Left forelimb (tissue), 1 donor: ENCODE results near the gene KLHL1.

Experiments used
- DNase-seq: peaks from one replicate; pipeline ENCODE4 v3.0.0-alpha.2; 2018; ENCODE audit warnings: low spot score

KLHL1 gene

DNA sequence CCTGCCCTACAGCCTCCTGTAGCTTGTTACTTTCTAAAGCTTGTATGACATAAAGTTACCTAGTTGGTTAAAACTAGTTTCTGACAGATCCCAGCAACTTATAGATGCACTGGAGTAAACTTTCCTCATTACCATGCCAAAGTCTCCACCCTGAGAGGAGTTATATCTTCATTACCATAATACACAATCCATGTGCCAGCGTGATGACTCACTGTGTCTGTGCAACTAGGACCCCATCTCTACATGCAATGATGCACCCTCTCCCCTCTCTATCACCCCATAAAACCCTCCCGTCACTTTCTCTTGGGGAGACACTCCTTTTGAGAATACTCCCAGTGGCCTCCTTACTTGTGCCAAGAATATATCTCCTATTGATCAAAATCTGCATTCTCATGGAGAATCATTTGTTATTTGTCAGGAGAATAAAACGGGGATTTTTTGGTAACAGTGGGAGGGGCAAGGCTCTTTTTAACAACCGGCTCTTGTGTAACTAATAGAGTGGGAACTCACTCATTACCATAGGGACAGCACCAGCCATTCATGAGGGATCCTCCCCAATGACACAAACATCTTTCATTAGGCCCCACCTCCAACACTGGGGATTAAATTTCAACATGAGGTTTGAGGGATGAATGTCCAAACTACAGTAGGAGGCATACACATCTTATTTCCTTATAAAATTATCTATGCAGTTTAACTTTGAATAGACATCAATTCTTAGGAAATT is 235.8 kb downstream of the KLHL1 start:
- no peak for DNase-seq

DNA sequence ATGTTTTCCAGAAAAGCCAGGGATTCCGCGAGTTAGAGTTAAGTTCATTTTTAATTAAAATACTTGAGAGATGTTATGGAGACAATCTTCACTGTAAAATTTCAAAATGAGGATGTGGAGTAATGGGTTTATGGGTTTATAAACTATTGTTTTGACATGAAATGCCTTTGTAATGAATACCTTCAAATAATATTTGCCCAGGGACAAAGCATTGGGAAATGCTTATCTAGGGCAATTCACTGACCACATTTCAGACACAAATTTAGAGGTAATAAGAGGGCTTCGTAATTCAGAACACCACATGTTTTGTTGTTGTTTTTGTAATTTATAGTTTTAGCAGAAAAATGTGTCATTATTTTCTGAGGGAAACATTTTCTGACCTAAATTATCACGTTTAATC is 241.7 kb downstream of the KLHL1 start:
- no peak for DNase-seq

DNA sequence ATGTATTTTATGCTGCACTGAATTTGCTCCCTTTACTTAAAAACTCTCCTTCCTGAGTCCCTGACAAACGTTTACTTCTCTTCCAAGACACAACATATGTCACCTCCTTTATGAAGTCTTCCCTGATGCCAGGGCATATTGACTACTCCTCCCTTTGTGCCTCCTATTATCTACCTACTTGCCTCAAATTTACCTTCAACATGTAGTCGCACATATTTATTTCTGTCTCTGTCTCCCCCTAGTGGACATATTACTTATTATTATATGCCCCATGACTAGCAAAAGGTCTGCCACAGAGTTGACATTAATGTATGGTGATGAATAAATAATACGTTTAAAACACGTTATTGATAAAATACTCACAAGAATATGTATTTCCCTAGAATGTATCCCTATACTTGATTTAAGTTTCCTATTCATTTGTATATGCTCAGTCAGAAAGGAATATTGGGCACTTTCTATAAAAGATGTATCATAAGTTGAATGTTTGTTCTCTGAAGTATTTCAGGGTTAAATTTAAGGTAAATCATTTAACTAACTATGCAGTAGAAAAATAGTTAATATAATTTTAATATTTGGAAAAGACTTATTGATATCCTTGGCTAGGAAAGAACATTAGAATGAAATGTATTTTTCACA is 250.9 kb downstream of the KLHL1 start:
- no peak for DNase-seq

DNA sequence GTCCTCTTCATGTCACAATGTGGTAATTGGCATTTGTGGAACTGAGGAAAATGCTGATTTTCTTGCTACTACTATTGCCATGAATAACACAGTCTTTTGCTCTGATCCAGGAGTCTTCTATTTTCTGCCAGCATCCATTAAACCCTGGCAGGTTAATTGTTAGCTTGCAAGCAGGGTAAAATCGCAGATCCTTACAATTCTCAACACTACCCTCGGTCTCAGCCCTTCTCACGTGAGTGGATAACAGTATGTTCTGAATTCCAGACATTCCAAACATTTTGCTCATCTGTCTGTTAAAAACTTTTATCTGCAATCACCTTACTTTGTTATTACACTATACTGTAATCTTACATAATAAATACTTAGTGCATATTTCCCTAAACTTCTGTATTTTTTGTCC is 251.9 kb downstream of the KLHL1 start:
- DNase-seq, result no peak

DNA sequence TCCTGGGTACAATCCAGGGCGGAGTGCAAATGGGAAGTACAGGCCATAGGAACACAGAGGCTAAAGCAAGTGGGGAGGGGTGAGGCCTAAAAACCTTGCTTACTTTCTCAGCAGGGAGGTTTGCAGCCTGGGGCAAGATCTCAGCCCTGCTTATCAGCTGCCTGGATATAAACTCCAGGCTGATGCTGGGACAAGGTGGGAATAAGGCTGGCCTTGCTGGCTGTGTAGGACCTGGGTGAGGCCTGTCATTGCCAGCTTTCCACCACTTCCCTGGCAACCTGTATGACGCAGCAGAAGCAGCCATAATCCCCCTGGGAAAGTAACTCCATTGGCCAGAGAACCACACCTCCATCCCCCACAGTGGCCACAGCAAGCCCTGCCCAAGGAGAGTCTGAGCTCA is 279.7 kb downstream of the KLHL1 start:
- DNase-seq, result no peak

DNA sequence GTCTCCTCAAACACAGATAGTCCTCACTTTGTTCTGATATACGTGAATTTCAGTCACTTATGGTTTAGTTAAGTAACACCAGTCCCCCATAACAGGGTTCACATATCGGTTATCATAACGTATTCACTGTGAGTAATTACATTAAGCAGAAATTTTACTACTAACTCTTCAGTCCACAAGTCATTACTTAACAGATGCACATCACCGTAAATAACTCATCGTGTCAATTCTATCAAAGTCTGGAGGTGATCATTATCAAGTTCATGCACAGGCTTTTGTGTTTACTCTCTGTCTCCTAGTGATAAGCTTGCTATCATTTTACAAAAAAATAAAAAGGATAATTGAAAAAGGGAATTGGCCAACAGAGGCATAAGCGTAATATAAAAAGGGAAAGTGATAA is 288.1 kb downstream of the KLHL1 start:
- no peak for DNase-seq

DNA sequence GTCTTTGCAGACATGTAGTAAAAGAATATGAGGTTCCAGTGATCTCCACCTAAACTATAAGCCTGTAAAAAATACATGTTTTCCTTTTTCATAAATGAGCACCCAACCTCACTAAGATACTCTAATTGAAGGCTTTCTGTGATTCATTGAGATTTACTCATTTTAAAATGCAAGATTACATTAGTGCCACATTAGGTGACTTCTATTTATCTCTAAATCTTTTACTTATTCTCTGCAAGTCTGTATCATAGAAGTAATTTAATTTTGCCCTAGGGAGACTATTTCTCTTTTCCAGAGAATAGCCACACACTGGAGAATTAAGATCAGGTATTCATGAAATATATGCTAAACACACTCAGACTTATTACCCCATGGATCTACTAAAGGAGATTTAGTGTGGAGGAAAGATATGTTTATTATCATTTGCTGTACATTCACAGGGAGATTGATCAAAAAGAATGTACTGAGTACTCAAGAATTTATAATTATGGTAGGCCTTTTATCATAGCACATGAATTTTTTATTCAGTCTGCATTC is 290.9 kb downstream of the KLHL1 start:
- no peak for DNase-seq

DNA sequence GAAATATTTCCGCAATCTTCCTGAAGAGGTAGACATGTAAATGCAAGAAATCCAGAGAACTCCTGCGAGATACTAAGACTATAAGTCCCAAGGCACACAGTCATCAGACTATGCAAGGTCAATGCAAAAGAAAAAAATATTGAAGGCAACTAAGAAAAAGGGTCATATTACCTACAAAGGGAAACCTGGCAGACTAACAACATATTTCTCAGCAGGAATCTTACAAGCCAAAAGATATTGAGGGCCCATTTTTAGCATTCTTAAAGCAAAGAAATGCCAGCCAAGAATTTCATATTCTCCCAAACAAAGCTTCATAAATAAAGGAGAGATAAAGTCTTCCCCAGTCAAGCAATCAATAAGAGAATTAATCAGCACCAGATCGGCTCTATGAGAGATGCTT is 299.1 kb downstream of the KLHL1 start:
- DNase-seq, result no peak

DNA sequence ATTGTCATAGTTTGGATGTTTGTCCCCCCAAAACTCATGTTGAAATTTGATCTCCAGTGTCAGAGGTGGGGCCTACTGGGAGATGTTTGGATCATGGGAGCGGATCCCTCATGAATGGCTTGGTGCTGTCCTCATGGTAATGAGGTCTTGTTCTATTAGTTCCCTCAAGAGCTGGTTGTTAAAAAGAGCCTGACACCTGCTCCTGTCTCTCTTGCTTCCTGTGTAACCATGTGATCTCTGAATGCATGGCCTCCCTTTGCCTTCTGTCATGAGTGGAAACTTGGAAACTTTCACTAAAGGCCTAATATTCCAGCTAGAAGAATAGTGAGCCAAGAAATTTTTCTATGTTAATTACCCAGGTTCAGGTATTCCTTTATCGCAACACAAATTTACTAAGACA is 312.0 kb downstream of the KLHL1 start:
- DNase-seq, result no peak

DNA sequence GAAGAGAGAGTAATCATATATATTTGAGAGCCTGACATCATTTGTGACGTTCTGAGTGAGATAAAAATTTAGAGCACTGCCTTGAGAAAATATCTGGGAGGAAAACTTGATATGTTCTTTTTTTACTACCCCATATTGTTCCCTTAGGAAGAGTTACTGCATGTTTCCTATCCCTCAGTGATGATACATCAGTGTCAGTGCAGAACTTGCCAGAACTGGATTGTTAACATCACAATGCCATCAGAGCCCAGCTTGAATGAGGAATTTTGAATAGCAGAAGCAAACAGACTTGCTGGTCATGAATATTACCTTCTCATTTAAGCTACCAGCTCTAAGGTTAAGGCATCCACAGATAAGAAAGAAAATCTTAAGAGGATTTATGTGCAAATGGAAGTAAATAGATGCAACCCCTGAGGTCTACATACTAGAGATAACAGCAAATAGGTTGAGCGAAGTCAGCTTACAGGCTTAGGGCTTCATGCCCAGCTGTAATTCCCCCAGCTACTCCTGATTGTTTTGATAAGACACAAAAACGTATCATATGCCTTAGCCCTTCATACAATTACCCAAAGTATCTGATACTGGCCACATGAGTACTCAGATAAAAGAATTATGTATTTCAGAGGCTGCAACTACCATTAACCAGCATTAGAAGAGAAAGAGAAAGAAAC is 314.3 kb downstream of the KLHL1 start:
- DNase-seq, result no peak

DNA sequence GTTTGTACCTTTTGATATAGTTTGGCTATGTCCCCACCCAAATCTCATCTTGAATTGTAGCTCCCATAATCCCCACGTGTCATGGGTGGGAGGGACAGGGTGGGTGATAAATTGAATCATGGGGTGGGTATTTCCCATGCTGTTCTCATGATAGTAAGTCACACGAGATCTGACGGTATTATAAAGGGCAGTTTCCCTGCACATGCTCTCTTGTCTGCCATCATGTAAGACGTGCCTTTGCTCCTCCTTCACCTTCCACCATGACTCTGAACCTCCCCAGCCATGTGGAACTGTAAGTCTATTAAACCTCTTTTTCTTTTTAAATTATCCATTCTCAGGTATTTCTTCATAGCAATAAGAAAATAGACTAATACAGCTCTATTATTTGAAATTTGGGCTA is 331.3 kb downstream of the KLHL1 start:
- DNase-seq, result no peak

DNA sequence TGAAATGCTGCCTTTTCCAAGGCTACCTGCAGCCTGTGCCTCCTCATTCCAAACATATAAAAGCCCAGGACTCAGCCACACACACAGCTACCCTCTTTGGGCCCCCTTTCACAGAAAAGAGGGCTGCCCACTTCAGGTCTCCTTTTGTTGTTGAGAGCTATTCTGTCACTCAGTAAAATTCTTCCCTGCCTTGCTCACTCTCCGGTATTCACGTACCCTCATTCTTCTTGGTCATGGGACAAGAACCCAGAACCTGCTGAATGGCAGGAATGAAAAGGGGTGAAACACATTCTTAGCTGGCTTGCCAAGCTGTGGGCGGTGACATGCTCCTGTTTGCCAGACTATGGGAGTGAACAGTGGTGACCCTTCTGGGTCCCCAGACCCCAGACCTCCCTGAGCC is 338.6 kb downstream of the KLHL1 start:
- no peak for DNase-seq

DNA sequence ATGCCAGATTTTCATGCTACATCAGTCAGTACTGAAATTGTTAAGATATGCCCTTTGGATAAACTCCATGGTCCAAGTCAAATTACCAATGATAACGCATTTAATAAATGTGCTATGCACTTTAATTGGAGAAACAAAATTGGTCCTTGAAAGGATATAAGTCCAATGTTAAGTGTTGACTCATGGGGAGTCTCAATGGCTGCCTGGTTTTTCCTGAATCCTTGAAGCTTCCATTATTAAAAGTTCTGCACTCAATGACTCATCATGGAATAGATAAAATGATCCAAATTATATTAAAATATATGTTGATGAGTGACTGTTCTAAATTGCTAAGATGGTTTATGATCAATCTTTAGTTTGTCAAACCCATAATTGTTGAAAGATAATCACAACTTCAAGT is 346.7 kb downstream of the KLHL1 start:
- DNase-seq, result no peak

DNA sequence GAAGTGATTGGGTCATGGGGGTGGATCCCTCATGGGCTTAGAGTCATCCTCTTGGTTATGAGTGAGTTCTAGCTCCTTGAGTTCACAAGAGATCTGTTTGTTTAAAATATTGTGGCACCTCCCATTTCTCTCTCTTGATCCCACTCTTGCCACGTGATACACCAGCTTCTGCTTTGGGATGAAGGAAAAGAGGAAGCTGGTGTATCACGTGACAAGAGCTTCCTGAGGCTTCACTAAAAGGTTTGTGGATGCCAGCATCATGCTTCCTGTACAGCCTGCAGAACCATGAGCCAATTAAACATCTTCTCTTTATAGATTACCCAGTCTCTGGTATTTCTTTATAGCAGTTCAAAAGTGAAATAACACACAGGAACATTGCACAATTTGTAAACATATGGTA is 353.2 kb downstream of the KLHL1 start:
- no peak for DNase-seq

DNA sequence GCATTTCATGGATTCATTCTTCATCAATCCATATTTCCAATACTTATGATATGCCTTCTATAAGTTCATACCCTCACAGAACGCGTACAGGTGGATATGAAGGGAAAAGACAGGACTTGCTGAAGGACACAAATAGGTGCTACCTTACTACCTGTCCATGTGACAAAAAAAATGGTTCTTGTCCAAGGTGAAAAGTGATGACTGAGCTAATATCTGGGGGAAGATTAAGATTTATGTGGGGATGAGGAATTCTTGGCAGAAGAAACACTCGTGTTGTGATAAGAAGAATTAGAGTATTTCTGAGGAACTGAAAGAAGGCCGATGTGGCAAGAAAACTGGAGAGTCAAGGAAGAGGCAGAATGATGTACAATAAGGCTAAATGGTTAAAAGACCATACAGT is 357.0 kb downstream of the KLHL1 start:
- no peak for DNase-seq

DNA sequence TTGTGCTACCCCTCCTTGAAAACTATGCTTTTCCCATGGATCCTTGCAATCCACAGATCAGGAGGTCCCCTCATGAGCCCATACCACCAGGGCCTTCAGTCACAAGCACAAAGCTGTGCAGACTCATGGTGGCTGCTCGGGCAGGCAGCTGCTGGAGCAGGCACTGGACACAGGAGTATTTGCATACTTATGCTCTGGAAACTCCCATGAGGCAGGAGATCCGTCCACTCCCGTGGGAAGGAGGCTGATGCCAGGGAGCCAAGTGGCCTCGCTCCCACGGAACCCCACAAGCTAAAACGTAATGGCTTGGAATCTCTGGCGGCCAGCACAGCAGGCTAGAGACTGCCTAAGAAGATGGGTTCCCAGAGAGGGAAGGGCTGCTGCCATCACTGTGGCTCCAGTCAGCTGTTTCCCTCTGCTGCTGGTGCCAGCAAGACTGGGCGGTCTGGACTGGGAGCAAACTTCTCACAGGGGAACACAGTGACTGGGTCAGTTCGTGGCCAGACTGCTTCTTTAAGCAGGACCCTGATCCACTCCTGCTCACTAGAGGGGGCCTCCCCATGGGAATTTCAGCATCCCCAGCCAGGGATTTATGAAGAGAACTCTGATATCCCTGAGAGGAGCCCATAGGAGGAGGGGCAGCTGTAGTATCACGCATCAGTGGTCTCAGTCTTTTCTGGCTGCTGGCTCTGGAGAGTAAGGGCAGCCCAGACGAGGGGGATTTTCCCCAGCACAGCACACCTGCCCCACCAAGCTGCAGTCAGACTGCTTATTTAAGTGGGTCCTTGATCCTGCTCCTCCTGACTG is 370.9 kb downstream of the KLHL1 start:
- no peak for DNase-seq

DNA sequence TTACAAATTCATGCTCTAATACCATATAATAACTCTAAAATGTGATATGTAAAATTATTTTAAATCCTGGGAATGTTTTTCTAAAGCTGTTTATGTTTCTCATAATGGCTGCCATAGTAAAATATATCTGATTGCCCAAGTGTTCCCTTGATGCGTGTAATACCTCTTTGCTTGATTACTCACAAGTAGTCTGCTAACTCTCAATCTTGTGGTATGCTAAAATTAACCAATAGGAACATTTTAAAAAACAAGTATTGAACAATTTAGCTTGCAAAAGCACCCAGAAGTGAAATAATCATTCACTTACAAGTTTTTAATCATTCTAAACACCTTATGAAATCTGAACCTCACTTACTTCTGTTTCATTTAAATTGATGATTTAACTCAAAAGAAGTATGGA is 386.6 kb downstream of the KLHL1 start:
- DNase-seq, result no peak

DNA sequence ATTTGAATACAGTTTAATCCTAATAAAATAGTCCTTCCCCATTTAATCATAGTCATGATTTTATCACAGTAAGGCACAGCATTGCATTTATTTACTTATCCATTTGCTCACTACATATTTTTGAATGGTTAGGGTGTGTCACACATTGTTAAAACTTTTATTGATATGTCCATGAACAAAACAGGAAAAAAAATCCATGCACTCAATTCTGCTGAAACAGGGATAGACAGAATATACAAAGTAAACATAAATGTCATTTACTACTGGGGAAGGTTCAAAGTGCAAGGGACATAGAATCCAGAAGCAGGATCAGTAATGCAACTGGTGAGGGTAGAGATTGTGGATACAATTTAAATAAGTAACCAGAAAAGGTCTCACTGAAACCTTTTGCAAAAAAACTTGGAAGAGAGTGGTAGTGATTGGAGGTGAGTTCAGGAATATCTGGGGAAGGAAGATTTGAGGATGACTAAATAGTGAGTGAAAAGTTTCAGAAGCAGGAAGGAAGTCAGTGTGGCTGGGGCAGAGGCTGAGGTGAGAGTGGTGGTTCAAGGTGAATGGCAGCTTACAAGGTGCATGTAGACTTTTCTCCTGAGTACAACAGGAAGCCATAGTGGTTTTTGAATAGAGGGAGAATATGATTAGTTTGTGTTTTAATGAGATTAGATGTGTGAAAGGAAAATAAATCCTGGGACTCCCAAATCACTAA is 387.8 kb downstream of the KLHL1 start:
- DNase-seq, result no peak

DNA sequence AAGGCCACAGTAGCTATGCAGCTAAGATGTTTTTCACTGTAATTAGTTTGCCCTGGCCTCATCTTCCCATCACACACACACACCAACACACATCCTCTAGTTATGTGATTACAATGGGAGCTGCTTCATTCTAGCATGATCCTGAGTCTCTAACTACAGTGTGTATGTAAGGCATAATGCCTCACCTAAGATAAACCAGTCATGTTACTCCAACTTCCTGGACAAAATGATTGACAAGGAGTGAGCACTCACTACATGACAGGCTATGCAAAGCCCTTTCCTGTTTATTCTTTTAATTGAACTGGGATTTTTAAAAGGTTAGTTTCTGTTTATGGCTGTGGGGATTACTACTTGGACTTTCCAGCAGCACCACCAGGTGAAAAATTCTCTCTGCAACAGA is 401.4 kb downstream of the KLHL1 start:
- no peak for DNase-seq

DNA sequence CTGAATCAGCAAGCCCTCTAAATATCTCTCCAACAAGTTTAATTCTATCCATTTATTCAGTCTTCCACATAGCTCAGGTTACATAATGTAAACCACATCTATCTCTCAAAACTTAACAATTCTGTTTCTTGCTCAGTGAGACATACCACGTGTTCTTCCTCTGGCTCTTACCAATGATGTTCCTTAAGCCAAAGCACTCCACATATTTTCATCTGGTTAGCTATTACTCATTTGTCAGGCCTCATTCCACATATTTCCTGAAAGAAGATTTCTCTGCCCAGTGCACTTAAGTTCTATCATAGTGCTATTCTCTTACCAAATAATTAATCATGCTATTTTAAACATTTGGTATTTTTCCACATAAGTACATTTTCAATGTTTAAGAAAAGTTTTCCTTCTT is 403.9 kb downstream of the KLHL1 start:
- DNase-seq, result no peak

DNA sequence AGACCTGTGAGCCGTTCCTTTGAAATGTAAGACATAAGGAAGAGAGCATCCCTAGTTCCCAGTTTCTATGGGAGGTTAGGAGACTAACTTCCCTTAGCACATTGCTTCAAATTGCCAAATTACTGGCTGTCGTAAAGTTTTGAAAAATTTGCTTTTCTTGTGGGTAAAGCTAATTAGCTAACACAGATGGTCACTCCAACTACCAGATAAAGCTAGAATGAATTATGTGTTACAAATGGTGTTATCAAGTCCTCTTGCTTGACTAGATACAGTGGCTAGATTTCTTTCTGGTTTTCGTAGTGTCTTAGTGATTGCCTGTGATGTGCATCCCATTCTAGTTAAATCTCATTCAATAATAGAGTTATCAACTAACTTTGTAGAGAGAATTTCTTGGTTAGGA is 417.3 kb downstream of the KLHL1 start:
- no peak for DNase-seq
